Effector memory CD4-positive, alpha-beta T cell (primary cell): Measurements from ENCODE around the gene CNTFR.

Source experiments
- DNase-seq, 3 donors: peaks; one replicate each; pipeline ENCODE4 v3.0.0-alpha.2; 2020
- H3K27ac ChIP-seq: 2 replicates; pipeline ENCODE4 v1.7.0; 2013; ENCODE audit warnings: mild to moderate bottlenecking, low read length, moderate library complexity; ENCODE audit not compliant: insufficient read depth, poor library complexity, severe bottlenecking
- H3K27me3 ChIP-seq: replicated peaks from 2 replicates; pipeline ENCODE4 v1.7.0; 2013; ENCODE audit warnings: mild to moderate bottlenecking, low read length; ENCODE audit not compliant: insufficient read depth, control insufficient read depth, poor library complexity, severe bottlenecking
- H3K36me3 ChIP-seq: 2 replicates; pipeline ENCODE4 v1.7.0; 2013; ENCODE audit warnings: mild to moderate bottlenecking, low read length, moderate library complexity; ENCODE audit not compliant: control insufficient read depth, insufficient read depth
- H3K4me1 ChIP-seq: 2 replicates; pipeline ENCODE4 v1.7.0; 2013; ENCODE audit warnings: low read length, mild to moderate bottlenecking; ENCODE audit not compliant: control insufficient read depth, insufficient read depth, poor library complexity, severe bottlenecking
- H3K4me3 ChIP-seq: 2 replicates; pipeline ENCODE4 v1.7.0; 2013; ENCODE audit warnings: low read length, low read depth, mild to moderate bottlenecking; ENCODE audit not compliant: insufficient read depth, poor library complexity, severe bottlenecking
- H3K9me3 ChIP-seq: 2 replicates; pipeline ENCODE4 v1.7.0; 2013; ENCODE audit warnings: mild to moderate bottlenecking, low read length, moderate library complexity; ENCODE audit not compliant: control insufficient read depth

Gene CNTFR

GRCh38 chr9:34571481-34571810 lies 18.1 kb downstream of the CNTFR start:
- Histone ChIP-seq H3K27ac (no peak overlapping the region), H3K27me3 (no peaks in the 10 kb centered on the region), H3K4me3 (no peak overlapping the region), H3K9me3 (no peaks in the 10 kb centered on the region), H3K36me3 (no peaks in the 10 kb centered on the region), H3K4me1 (no peaks in the 10 kb centered on the region)
- DNase-seq, result no peak

GRCh38 chr9:34570809-34571480 lies 18.6 kb downstream of the CNTFR start:
- Histone ChIP-seq H3K4me1 (no peaks in the 10 kb centered on the region), H3K27me3 (no peaks in the 10 kb centered on the region), H3K36me3 (no peaks in the 10 kb centered on the region), H3K27ac (no peak overlapping the region), H3K4me3 (no peak overlapping the region), H3K9me3 (no peaks in the 10 kb centered on the region)
- no peak for DNase-seq

GRCh38 chr9:34570376-34570775 lies 19.1 kb downstream of the CNTFR start:
- no peak for DNase-seq
- H3K36me3 ChIP-seq, result no peaks in the 10 kb centered on the region
- no peaks in the 10 kb centered on the region for H3K27me3 ChIP-seq
- no peaks in the 10 kb centered on the region for H3K9me3 ChIP-seq
- no peaks in the 10 kb centered on the region for H3K4me1 ChIP-seq
- H3K27ac ChIP-seq, result no peak overlapping the region
- H3K4me3 ChIP-seq, result no peak overlapping the region

GRCh38 chr9:34568774-34569173 lies 20.8 kb downstream of the CNTFR start:
- H3K27me3 ChIP-seq, result no peaks in the 10 kb centered on the region

GRCh38 chr9:34568133-34568532 lies 21.4 kb downstream of the CNTFR start:
- no peak overlapping the region for H3K4me3 ChIP-seq
- no peaks in the 10 kb centered on the region for H3K36me3 ChIP-seq
- no peak overlapping the region for H3K27ac ChIP-seq
- H3K27me3 ChIP-seq, result no peaks in the 10 kb centered on the region
- no peak for DNase-seq
- H3K4me1 ChIP-seq, result no peaks in the 10 kb centered on the region
- H3K9me3 ChIP-seq, result no peaks in the 10 kb centered on the region

More at GRCh38 chr9:34568774-34569173, 20.8 kb downstream of the CNTFR start:
- Histone ChIP-seq H3K27ac (no peak overlapping the region), H3K36me3 (no peaks in the 10 kb centered on the region), H3K9me3 (no peaks in the 10 kb centered on the region), H3K4me1 (no peaks in the 10 kb centered on the region), H3K4me3 (no peak overlapping the region)
- DNase-seq, result no peak

- peaks cover 4% of the 10 kb centered on the region for H3K9me3 ChIP-seq
- DNase-seq, result no peak
- no peaks in the 10 kb centered on the region for H3K27me3 ChIP-seq
- no peak overlapping the region for H3K4me3 ChIP-seq
- H3K27ac ChIP-seq, result no peak overlapping the region
- H3K36me3 ChIP-seq, result no peaks in the 10 kb centered on the region
- no peaks in the 10 kb centered on the region for H3K4me1 ChIP-seq
Measured at GRCh38 chr9:34566972-34567371, 22.6 kb downstream of the CNTFR start.

GRCh38 chr9:34566322-34566721 lies 23.2 kb downstream of the CNTFR start:
- Histone ChIP-seq H3K4me3 (no peak overlapping the region), H3K27me3 (no peaks in the 10 kb centered on the region), H3K4me1 (no peaks in the 10 kb centered on the region), H3K9me3 (peaks cover 4% of the 10 kb centered on the region), H3K27ac (no peak overlapping the region), H3K36me3 (no peaks in the 10 kb centered on the region)
- no peak for DNase-seq

- Histone ChIP-seq H3K4me3 (no peak overlapping the region), H3K27me3 (no peaks in the 10 kb centered on the region), H3K36me3 (no peaks in the 10 kb centered on the region), H3K4me1 (no peaks in the 10 kb centered on the region), H3K27ac (no peak overlapping the region), H3K9me3 (peaks cover 4% of the 10 kb centered on the region)
- no peak for DNase-seq
Measured at GRCh38 chr9:34565856-34566255, 23.7 kb downstream of the CNTFR start.

GRCh38 chr9:34564617-34565016 lies 24.9 kb downstream of the CNTFR start:
- H3K36me3 ChIP-seq, result no peaks in the 10 kb centered on the region
- H3K27me3 ChIP-seq, result no peaks in the 10 kb centered on the region
- H3K27ac ChIP-seq, result no peak overlapping the region
- H3K4me1 ChIP-seq, result no peaks in the 10 kb centered on the region
- no peak for DNase-seq
- no peak overlapping the region for H3K4me3 ChIP-seq
- peaks cover 4% of the 10 kb centered on the region for H3K9me3 ChIP-seq

- no peak overlapping the region for H3K27ac ChIP-seq
- H3K4me3 ChIP-seq, result no peak overlapping the region
- H3K36me3 ChIP-seq, result no peaks in the 10 kb centered on the region
- H3K9me3 ChIP-seq, result peaks cover 4% of the 10 kb centered on the region
- H3K27me3 ChIP-seq, result no peaks in the 10 kb centered on the region
- DNase-seq, result no peak
- no peaks in the 10 kb centered on the region for H3K4me1 ChIP-seq
Measured at GRCh38 chr9:34563262-34563661, 26.3 kb downstream of the CNTFR start.
